Measurements from ENCODE around the gene CD58.
"Not testable (repeated sequence)": the region's sequence is repeated elsewhere in the genome, so short reads cannot be mapped to it uniquely, and the experiment has no call there.

Gene CD58

DNA sequence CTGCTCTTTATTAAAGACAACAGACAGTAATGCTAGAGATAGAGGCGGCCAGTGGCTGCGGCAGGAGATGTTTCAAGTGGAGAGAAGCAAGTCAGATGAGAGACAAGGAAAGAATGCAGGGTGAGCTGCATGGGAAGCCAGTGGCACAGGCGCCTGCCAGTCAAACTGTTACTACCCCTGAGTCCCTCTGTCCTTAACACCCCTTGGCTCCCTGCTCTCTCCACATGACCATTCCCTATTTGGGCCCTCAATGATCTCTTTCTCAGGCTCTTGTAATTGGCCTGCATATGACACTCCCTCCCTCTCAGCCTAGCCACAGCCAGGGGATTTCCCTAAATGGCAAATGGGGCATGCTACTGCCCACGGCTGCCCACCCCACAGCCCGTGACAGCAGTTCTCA, 22.6 kb upstream of the CD58 start:
- not testable (repeated sequence) for DNase-seq (ENCODE audit: low spot score)

DNA sequence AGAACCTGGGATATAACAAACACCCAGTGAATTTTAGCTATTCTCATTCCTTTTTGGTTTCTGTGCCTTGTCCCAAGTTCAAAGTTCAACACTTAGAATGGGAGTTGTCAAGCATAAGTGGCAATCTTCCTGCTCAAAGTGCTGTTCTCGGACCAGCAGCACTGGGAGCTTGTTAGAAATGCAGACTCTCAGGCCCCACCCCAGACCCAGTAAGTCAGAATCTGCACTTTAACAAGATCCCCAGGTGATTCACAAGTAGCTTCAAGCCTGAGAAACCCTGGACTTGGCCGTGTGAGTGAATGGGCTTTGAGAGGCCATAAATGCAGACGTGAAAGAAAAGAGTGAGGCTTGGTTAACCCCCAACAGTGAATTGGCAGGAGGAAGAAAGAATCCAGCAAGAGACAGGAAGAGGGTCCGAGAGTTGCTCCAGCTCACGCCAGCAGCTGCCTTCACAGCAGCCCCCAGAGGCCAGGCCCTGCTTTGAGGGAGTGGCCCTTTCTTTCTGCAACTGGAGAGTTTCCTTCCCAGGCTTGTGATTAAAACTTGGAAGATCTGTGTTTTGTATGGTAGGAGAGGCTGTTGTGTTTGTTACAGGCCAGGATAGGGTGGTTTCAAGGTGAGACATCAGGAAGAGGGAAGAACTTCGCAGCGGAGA, 21.3 kb upstream of the CD58 start:
- not testable (repeated sequence) for DNase-seq (ENCODE audit: low spot score)

DNA sequence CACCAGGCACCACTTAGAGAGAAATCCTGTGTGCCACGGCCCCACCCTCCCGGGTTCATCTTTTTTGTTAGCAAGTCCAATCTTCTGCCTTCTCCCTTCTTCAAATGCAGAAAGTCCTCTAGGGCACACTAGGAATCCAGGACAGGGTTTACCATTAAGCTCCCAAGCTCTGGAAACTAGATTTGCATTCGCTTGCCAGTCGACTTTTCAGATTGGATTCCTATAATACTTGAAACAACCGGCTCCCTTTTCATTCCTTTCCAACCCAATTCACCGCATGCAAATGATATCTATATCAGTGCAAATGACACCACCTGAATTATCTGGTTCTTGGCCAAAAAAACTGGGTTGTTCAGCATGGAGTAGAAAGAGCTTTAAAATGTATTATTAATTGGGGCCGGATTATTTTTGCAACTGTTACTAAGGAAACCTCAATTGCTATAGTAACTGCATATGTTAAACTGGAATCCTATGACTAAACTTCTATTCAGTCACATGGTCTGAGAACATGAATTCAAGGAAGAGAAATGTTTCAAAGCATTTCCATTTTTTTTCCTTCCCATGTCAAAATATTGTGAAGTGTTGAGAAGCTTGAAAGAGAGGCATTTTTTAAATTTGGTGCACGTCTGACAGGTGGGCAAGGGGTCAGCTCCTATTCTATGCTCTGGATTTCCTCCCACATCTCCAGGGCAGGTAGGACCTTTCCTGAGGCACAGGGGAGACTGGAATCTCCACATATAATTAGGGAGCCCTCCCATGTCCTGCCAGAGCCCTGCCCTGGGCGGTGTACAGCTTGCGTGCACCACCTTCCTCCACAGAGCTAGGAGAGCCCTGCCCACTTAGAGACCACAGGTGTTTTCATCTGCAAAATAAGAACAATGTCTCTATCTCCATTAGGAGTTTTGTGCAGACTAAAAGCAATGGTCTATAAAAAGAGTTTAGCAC, 20.5 kb upstream of the CD58 start:
- not testable (repeated sequence) for DNase-seq (ENCODE audit: low spot score)

DNA sequence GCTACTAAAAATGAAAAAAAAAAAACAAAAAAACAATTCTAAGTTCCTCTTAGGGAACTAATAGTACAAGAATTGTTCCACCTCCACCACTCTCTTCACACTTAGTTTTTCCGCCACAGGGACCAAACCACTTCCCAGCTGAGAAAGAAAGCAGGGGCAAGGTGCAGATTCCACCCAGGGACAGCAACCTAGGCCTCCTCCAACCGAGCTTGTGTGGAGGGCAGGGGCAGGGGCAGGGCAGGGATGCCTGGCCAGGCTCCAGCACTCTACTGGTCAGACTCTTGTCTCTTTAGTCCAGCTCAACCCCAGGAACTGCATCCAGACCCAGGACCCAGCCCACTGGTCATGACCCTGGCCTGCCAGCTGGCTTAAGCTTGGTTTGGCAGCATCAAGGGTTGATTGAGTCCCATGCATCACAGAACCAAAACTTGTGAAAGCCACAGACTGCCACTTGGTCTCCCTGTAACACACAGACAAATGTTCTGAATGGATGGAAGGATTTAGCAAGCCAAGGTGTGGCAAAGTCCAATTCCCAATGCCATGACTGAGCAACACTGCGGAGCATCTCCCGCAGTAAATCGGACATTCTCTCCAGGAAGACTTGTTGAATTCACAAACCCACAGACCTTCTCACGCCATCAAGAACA, 19.7 kb upstream of the CD58 start:
- not testable (repeated sequence) for DNase-seq (ENCODE audit: low spot score)

DNA sequence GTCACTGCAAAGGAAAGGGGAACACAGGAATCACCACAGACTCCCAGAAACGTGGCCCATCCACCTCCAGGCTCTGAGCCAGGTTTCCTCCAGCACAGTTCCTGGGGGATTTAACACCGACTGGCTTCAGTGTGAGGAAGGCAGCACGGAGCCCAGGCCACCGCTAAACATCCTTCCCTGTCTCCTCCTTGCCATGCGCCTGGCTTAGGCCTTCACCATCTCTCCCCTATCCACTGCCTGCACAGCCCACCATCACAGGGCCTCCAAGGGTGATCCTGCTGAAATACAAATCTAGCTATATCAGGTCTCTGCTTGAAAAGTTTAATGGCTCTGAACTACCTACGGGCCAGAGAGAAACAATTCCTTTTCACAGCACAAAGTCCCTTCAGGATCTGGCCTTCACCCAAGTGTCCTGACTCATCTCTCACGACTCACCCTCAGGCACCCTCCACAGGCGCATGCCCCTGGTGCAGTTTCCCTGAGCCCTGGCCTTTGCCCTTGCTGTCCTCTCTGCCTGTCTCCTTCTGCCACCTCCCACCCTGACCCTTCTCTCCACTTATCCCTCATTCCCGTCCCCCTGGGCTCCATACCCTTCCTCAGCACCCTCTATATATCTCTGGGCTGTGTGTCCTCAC, 18.4 kb upstream of the CD58 start:
- DNase-seq (ENCODE audit: low spot score) = not testable (repeated sequence)

DNA sequence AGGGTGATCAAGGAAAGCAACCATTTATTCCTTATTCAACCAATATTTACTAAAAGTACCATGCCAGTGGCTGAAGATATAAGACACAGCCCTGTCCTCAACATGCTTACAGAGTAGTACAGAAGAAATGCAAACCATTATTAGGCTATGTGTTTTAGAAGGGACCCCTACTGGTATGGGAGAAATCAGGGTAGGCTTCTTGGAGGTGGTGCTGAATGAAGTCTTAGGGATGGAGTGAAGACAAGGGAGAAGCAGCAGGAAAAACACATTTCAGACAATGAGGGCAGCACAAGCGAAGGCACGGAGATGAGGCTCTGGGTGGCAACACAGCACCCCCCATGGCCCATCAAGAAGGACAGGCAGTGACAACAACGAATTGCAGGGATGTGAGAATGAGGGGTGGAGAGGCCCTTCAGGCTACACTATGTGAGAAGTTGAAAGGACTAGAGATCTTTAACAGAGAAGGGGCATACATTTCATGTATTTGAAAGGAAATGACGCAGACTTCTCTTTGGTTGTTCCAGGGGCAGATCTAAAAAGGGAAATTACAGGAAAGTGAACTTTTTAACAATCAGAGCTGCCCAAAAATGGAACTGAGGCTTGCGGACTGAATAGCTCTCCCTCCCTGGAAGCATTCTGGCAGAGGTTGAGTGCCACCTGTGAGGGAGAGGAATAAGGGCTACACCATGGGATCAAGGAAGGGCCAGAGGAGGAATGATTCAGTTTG, 16.8 kb upstream of the CD58 start:
- DNase-seq (ENCODE audit: low spot score) = no peak

DNA sequence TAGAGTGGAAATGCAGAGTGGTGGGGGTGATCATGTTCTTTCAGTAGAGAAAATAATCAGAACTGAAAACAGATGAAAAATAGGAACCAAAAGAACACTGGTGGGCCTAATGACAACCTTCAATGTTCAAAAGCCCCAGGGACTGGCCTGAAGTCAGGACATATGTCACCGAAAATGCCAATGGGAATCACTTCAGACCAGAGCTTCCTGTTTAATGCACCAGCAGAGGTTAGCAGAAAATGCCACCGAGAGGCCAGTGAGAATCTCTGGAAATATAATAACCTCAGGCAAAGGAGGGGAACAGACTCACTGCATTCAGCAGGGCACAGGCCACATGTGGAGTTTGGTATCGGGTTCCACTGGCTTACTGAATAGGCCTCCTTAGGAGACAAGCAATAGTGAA, 15.9 kb upstream of the CD58 start:
- no peak for DNase-seq (ENCODE audit: low spot score)

DNA sequence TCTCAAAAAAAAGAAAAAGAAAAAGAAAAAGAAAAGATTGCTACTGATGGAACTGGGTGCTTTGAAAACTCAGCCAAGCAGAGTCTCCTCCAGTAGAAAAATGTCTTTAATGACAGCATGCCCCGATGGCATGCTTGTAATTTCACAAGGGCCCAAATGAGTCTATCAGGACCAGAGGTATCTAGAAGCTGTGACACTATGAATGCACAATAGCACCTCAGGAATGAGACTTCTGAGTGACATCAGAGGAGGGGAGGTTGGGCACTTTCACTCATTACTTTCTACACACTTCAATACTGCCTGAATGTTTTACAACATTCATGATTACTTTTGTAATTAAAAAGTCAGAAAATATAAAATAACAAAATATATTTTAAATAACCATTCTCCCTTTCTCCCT, 15.1 kb upstream of the CD58 start:
- no peak for DNase-seq (ENCODE audit: low spot score)

DNA sequence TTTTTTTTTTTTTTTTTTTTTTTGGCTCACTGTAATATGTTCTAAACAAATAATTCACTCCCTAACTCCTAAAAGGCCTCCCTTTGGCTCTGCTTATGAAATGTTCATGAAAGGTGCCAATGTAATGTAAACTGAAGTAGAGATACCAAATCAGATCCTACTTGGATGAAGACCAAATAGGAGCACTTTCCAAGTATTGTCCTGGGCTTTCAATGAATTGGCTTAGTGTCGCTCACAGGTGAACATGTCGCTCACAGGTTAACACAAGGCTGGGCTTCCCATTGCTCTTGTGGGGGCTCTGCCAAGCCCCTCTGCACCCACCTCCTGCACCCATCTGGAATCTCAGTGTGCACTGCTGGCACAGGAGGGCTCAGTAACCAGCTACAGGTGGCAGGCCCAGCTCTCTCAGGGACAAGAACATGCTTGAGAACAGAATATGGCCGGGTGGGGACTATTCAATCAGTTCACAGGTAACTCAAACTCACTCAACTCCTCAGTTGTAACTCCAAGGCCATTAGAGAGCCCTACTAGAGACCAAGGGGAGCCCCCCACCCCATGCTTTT, 10.6 kb upstream of the CD58 start:
- DNase-seq (ENCODE audit: low spot score) = no peak

DNA sequence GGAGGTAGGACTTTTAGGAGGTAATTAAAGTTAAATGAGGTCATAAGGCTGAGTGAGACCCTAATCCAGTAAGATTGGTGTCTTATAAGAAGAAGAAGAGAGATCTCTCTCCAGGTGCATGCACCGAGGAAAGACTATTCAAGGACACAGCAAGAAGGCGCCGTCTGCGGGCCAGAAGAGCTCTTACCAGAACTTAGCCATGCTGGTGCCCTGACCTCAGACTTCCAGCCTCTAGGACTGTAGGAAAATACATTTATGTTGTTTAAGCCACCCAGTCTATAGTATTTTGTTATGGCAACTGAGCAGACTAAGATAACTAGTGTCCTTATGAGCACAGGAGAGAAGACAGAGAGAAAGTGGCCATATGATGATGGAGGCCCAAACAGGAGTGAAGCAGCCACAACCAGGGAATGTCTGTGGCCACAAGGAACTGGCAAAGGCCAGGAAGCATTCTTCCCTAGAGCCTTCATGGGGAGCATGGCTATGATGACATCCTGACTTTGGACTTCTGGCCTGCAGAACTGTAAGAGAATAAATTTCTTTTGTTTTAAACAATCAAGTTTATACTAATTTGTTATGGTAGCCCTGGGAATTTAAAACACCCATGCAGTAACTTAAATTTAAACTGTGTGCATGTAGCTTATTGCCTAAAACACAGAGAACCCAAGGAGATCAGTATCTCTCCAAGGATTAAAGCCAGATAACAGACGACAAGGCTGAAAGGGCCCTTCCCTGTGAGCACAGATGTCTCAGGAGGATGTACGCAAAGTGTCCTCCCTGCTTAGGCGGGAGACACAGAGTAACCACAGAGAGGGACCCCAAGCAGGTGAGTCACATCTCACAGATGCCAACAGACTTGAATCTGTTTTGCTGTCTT, 9.9 kb upstream of the CD58 start:
- no peak for DNase-seq (ENCODE audit: low spot score)

DNA sequence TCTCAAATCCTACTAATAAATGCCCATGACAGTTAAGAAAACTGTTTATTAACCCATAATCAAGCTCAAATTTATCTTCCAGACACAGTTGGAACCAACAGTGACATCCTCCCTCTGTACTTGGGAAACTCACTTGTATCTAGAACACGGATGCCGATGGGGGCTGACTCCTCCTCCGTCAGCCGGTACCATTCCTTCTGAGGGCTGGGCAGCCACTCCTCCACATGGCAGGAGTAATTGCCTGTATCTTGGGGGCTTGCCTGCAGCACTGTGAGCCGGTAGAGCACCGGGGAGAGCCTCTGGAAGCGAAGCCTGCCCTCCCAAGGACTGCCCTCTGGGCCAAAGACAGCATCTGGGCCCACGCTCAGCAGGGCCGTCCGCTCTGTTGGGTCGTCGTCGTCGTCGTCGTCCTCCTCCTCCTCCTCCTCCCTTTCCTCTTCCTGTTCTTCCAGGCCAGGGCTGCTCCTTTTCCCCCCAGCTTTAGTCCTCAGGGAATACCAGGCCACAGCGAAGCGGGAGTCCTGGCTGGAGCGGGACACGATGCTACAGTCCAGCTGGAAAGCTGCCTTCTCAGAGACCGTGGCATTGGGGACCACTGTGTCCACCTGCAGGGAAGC, 8.5 kb upstream of the CD58 start:
- DNase-seq (ENCODE audit: low spot score) = no peak

DNA sequence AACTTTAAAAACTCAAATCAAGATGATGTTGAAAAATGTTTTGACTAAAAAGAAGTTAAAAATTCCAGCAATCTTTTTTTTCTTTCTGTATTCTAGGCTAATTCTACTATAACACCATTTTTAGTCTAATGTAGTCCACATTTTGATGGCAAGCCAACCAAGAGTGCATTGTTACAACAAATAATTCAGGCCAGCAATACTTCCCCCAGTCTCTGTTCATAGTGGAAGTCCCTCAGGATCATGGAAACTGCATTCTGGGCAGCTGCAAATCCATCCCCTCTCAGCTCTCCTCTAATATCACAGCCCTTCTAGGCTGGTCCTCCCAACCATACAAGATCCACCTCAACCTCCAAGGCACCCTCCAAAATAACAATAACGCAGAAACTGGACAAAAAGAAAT, 7.8 kb upstream of the CD58 start:
- no peak for DNase-seq (ENCODE audit: low spot score)

DNA sequence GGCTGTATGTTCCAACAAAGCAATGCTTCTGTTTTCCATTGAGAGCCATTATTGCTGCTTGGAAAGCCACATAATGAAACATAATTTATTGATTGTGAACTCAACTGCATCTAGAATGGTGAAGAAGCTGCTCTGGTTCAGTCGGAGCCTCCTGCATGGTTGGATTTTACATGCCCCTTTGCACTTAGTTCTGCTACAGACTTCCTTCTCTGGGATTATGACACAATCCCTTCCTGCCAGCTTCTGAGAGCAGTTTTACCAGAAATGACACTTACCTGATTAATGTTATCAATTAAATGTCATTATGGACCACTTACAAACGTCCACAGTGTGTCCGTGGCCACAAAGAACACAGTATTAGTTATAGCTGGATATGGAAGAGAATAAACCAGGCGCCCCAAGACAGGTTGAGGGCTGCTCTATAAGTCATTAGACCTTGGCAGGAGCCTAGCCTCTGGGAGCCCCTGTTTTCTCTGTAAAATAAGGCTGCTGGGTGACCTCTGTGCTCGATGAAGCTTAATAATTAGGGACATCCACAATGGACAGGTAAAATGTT, 7.0 kb upstream of the CD58 start:
- no peak for DNase-seq (ENCODE audit: low spot score)

DNA sequence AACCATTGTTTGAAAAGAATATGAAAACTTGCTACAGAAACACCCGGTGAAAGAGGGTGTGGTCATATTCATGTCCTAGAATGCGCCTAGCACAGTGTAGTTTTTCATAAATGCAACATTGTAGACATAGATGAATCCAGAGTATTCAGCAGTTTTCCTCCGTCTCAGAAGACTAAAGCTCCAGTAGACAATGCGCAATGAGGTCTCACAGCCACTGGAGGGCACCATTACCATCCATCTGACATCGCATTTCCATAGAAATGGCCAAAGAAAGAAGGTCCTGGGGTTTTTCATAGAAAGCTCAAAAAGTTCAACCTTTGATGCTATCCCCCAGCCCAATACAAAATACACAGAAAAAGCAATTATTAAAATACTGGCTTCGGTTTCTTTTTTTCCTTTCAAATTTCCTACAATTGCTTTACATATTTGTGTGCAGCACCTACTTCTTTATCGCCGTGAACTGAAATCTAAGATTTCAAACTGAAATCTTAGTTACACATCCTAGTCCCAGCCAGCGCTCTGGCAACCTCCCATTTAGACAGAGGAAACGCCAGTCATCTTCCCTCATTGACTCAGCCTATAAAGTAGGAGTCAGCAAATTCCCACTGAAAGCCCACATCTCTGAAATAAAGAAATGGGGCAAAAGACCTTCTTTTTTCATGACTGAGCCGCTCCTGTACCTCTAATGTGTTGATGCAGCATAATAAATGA, 3.9 kb upstream of the CD58 start:
- peak; percentile 70 for DNase-seq (ENCODE audit: low spot score)

DNA sequence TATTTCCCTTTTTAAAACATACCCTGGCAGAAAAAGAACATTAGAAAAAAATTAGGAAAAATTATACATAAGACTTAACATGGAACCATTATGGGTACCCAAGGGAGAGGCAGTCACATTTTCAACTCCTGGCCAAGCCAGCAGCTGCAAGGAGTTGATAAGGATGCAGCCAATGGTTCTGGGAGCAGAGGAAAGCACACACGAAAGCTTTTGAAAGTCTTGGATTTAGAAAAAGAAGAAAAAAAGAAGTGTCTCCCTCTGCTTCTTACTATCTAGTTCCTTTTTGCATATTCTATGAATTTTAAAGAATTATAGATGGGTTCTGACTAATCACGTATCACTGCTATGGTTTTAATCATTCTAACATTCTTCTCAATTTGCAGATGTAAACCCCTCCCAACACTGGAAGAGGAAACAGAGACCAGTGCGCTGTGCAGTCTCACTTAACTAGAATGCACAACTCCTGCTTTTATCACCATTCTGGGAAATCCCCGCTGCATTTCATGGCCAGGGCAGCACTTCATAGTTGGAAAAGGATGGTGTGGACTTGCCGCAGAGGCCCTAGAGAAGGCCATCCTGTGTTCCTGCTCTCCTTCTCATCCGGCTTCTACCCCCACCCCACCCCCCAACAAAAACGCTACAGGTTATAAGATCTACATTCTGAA, 2.7 kb upstream of the CD58 start:
- no peak for DNase-seq (ENCODE audit: low spot score)

DNA sequence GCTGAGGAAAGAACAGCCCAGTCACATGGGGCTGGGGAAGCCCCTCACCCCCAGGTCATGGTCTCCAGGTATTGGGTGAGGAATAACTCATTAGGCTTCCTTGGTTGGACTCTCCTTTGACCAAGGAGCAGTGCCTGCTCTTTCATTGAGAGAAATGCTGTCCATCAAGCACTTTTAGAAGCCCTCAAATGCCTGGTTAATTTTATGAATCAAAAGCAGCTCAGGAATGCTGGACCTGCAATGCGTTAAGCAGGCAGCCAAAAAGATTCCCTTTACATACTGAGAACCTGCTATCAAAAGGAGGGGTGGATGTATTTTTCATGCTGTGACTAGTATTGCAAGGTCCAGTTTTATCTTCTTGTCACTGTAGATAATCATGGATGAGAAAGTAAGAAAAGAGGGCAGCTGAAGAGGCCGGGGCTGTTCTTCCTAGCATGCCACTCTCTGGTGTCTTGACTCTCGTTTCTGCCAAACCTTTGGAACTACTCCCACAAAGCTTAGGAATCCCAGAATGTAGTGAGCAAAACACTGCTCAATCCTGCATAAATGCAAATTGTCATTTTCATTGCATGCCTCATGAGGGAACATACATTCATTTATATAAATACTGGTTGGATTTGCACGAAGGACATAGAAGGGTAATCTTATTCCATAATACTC, 2.1 kb upstream of the CD58 start:
- no peak for DNase-seq (ENCODE audit: low spot score)

DNA sequence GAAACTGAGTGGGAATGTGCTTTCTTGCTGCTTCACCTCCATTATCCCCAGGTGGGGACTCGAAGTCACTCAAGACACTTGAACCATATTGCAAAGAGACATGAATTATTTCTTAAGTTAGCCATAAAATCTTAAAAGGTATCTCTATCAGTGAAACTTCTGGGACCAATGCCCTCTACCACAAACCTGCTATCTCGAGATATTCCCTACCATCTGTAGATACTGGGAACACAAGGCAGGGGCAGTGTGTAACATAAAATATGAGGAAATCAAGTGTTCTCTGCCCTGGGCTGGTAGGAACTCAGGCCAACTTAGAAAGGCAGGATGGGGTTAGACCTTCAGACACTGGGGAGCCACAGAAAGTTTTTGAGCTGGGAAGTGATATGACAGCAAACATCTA, 1.3 kb upstream of the CD58 start:
- no peak for DNase-seq (ENCODE audit: low spot score)
